DND-41 (cell line): ENCODE data around the gene MAP7.
"Not testable (repeated sequence)": the region's sequence is repeated elsewhere in the genome, so short reads cannot be mapped to it uniquely, and the experiment has no call there.

ENCODE experiments used
- ATAC-seq: fragments of 200-7000 bp; cut with Tn5 transposase; 3 replicates; pipeline ENCODE4 v1.9.1; 2021; ENCODE audit warnings: low read depth; ENCODE audit not compliant: insufficient read depth
- DNase-seq: peaks from one replicate; pipeline ENCODE4 v3.0.0-alpha.2; 2020
- H2AFZ ChIP-seq: 2 replicates; pipeline ENCODE4 v1.6.0; 2012; ENCODE audit warnings: low read depth, low read length
- H3K27ac ChIP-seq: 2 replicates; pipeline ENCODE4 v1.5.1; 2012; ENCODE audit warnings: low read length, inconsistent platforms
- H3K27me3 ChIP-seq: fragments of 200-600 bp; sonication (generic); 2 replicates; pipeline ENCODE4 v1.6.0; 2012; ENCODE audit warnings: low read length, mild to moderate bottlenecking, inconsistent platforms; ENCODE audit not compliant: insufficient read depth, poor library complexity
- H3K36me3 ChIP-seq: 2 replicates; pipeline ENCODE4 v1.5.1; 2012; ENCODE audit warnings: low read length, inconsistent platforms; ENCODE audit not compliant: insufficient read depth
- H3K4me1 ChIP-seq: 2 replicates; pipeline ENCODE4 v1.5.1; 2012; ENCODE audit warnings: mild to moderate bottlenecking, low read length; ENCODE audit not compliant: insufficient read depth
- H3K4me2 ChIP-seq: 2 replicates; pipeline ENCODE4 v1.6.0; 2012; ENCODE audit warnings: mild to moderate bottlenecking, moderate library complexity, low read length, inconsistent platforms; ENCODE audit not compliant: insufficient read depth
- H3K4me3 ChIP-seq, 2 experiments: fragments of 200-600 bp in 1 of 2; shearing (Covaris generic) in 1 of 2; 2 replicates each; pipeline ENCODE4 v1.5.1; 2012 to 2016; ENCODE audit warnings: inconsistent platforms in 2 of 2, low read length in 2 of 2, mild to moderate bottlenecking in 2 of 2, low read depth in 1 of 2, moderate library complexity in 1 of 2
- H3K79me2 ChIP-seq: 2 replicates; pipeline ENCODE4 v1.6.0; 2012; ENCODE audit warnings: low read length, inconsistent platforms; ENCODE audit not compliant: insufficient read depth
- H3K9ac ChIP-seq: 2 replicates; pipeline ENCODE4 v1.6.0; 2012; ENCODE audit warnings: low read depth, mild to moderate bottlenecking, inconsistent platforms, low read length, moderate library complexity
- H3K9me3 ChIP-seq: 2 replicates; pipeline ENCODE4 v1.5.1; 2012; ENCODE audit warnings: low read length, moderate library complexity, mild to moderate bottlenecking, inconsistent platforms; ENCODE audit not compliant: insufficient read depth, severe bottlenecking
- H4K20me1 ChIP-seq: 2 replicates; pipeline ENCODE4 v1.6.0; 2012; ENCODE audit warnings: low read length; ENCODE audit not compliant: insufficient read depth
- CTCF ChIP-seq: IDR thresholded peaks from 2 replicates; pipeline ENCODE4 v1.5.1; 2012; ENCODE audit warnings: borderline replicate concordance, low read length, moderate library complexity, mild to moderate bottlenecking; ENCODE audit not compliant: poor library complexity, severe bottlenecking; ENCODE audit errors: extremely low read depth
- EZH2 ChIP-seq: IDR thresholded peaks from 3 replicates; pipeline ENCODE4 v1.6.1; 2012; ENCODE audit warnings: borderline replicate concordance, low read depth, mild to moderate bottlenecking, moderate library complexity, low read length, inconsistent platforms; ENCODE audit not compliant: severe bottlenecking

The MAP7 gene

DNA sequence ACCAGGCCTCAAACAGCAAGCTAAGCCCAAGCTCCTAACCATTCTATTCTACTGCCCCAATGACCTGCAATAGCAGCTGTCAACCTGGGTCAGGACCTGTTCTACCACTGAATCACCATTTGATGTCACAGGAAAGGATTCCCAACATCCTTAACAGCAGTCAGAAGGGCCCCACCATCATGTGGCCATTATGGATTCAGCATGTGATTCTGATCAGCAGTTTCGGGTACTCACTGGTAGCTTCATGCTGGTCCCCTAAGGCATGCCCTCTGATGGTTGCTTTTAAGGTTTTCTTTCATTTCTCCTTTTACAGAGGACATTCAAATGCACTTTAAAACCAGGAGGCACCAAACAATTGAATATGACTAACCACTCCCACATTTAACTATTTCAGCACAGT is 37.3 kb upstream of the MAP7 start:
- H3K27ac ChIP-seq: no peak overlapping the region
- H3K27me3 ChIP-seq: no peaks in the 10 kb centered on the region
- no peak overlapping the region for H3K9ac ChIP-seq
- TF ChIP-seq CTCF (no peak), EZH2 (no peak)
- no peak overlapping the region for H3K4me3 ChIP-seq
- no peaks in the 10 kb centered on the region for H3K36me3 ChIP-seq
- H3K4me1 ChIP-seq: no peaks in the 10 kb centered on the region
- no peak overlapping the region for H3K4me2 ChIP-seq
- no peak overlapping the region for H2AFZ ChIP-seq
- H4K20me1 ChIP-seq: no peaks in the 10 kb centered on the region
- H3K9me3 ChIP-seq: no peaks in the 10 kb centered on the region
- DNase-seq (no peak), ATAC-seq (no peak)
- no peaks in the 10 kb centered on the region for H3K79me2 ChIP-seq

- no peak overlapping the region for H3K4me2 ChIP-seq
- no peaks in the 10 kb centered on the region for H3K4me1 ChIP-seq
- DNase-seq (no peak), ATAC-seq (no peak)
- no peaks in the 10 kb centered on the region for H3K79me2 ChIP-seq
- no peak overlapping the region for H2AFZ ChIP-seq
- H3K9me3 ChIP-seq: no peaks in the 10 kb centered on the region
- no peak overlapping the region for H3K27ac ChIP-seq
- H4K20me1 ChIP-seq: no peaks in the 10 kb centered on the region
- no peaks in the 10 kb centered on the region for H3K27me3 ChIP-seq
- no peaks in the 10 kb centered on the region for H3K36me3 ChIP-seq
- TF ChIP-seq CTCF (no peak), EZH2 (no peak)
- no peak overlapping the region for H3K4me3 ChIP-seq
- no peak overlapping the region for H3K9ac ChIP-seq
Observed at GRCh38 chr6:136586295-136586694, 36.1 kb upstream of the MAP7 start.

DNA sequence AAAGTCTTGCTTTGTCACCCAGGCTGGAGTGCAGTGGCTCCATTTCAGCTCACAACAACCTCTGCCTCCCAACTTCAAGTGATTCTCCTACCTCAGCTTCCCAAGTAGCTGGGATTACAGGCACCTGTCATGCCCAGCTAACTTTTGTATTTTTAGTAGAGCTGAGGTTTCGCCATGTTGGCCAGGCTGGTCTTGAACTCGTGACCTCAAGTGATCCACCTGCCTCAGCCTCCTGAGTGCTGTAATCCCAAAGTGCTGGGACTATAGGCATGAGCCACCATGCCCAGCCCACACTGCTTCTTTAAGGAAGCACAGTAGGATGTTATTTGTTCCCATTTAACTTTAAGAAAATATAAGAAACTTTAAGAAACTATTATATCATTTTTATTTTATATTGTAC is 35.3 kb upstream of the MAP7 start:
- not testable (repeated sequence) for H3K4me1 ChIP-seq, ATAC-seq, H3K4me2 ChIP-seq, H3K9ac ChIP-seq, H3K36me3 ChIP-seq, H3K27ac ChIP-seq, DNase-seq, H2AFZ ChIP-seq, H3K9me3 ChIP-seq, H3K79me2 ChIP-seq, H4K20me1 ChIP-seq, H3K27me3 ChIP-seq, H3K4me3 ChIP-seq

DNA sequence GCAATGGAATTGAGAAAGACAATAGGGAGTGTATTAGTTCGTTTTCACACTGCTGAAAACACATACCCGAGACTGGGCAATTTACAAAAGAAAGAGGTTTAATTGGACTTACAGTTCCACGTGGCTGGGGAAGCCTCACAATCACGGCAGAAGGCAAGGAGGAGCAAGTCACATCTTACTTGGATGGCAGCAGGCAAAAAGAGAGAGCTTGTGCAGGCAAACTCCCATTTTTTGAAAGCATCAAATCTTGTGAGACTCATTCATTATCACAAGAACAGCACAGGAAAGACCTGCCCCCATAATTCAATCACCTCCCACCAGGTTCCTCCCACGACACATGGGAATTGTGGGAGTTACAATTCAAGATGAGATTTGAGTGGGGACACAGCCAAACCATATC is 34.1 kb upstream of the MAP7 start:
- H3K9ac ChIP-seq, H4K20me1 ChIP-seq, ATAC-seq, H3K79me2 ChIP-seq, H3K4me1 ChIP-seq, H3K4me3 ChIP-seq, H2AFZ ChIP-seq, DNase-seq, H3K27ac ChIP-seq, H3K4me2 ChIP-seq, H3K9me3 ChIP-seq, H3K36me3 ChIP-seq, H3K27me3 ChIP-seq: not testable (repeated sequence)
